Chondrocyte (in vitro differentiated cells): ENCODE results near the gene TCP11L2. TPM values are rescaled to one million over a fixed set of nuclear protein-coding genes. Genes with fewer than 3 reads are reported as not detected.

Source experiments
- DNase-seq: peaks from one replicate; pipeline ENCODE4 v3.0.0; 2021; ENCODE audit warnings: mixed read lengths, low spot score
- H3K27ac Mint-ChIP-seq: one replicate; pipeline ENCODE4 v1.8.0; 2021; ENCODE audit warnings: mild to moderate bottlenecking, moderate library complexity, mixed read lengths; ENCODE audit not compliant: unreplicated experiment
- H3K27me3 Mint-ChIP-seq: 2 replicates; pipeline ENCODE4 v1.8.0; 2021; ENCODE audit warnings: low read depth, mixed read lengths
- H3K36me3 Mint-ChIP-seq: 2 replicates; pipeline ENCODE4 v1.8.0; 2021; ENCODE audit warnings: low read depth, mixed read lengths
- H3K4me1 Mint-ChIP-seq: 2 replicates; pipeline ENCODE4 v1.8.0; 2021; ENCODE audit warnings: low read depth, mild to moderate bottlenecking, mixed read lengths
- H3K4me3 Mint-ChIP-seq: one replicate; pipeline ENCODE4 v1.8.0; 2021; ENCODE audit warnings: mild to moderate bottlenecking, moderate library complexity, mixed read lengths; ENCODE audit not compliant: unreplicated experiment
- H3K9me3 Mint-ChIP-seq: 2 replicates; pipeline ENCODE4 v1.8.0; 2021; ENCODE audit warnings: low read depth, mixed read lengths
- total RNA-seq: library from RNA; stranded (reverse); gene quantifications from 3 replicates; pipeline ENCODE4 v1.2.1, GENCODE V29; 2021
- TF ChIP-seq, protein P1 (sequence below): fragments of 200-600 bp; sonication (generic); IDR thresholded peaks from 2 replicates; pipeline ENCODE4 v1.5.0; 2021; ENCODE audit warnings: antibody characterized with exemption, mild to moderate bottlenecking, moderate library complexity

The TCP11L2 gene
- total RNA-seq, 1 donor from 2014 or later, result 31.2 TPM

DNA sequence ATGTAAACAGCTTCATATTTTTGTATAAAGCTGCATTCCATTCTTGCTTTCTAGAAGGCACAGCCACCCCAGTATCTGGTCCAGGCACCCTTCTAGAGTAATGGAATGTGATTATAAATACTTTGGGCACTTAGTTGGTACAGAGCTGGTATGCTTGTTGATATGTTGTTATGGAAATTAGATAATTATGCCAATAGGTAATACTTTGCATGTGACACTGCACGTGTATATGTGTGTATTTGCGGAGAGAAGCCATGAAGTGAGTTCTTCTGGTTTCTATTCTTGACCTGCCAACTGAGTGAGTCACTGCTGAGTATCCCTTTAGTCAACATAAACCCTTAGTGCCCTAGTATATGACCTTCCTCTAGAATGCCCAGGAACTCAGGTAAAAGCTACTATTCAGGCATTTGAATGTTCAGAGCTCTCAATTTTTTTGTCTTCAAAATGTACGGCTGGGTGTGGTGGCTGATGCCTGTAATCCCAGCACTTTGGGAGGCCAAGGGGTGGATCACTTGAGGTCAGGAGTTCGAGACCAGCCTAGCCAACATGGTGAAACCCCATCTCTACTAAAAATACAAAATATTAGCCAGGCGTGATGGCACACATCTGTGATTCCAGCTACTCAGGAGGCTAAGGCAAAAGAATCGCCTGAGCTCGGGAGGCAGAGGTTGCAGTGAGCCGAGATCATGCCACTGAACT is 6.2 kb upstream of the TCP11L2 start:
- Mint-ChIP-seq H3K9me3 (no peaks in the 10 kb centered on the region), H3K27ac (peak overlapping the region; percentile 59), H3K27me3 (no peaks in the 10 kb centered on the region), H3K4me1 (peaks cover 32% of the 10 kb centered on the region), H3K36me3 (no peaks in the 10 kb centered on the region), H3K4me3 (no peak overlapping the region)
- DNase-seq, result no peak
- TF ChIP-seq, protein P1, sequence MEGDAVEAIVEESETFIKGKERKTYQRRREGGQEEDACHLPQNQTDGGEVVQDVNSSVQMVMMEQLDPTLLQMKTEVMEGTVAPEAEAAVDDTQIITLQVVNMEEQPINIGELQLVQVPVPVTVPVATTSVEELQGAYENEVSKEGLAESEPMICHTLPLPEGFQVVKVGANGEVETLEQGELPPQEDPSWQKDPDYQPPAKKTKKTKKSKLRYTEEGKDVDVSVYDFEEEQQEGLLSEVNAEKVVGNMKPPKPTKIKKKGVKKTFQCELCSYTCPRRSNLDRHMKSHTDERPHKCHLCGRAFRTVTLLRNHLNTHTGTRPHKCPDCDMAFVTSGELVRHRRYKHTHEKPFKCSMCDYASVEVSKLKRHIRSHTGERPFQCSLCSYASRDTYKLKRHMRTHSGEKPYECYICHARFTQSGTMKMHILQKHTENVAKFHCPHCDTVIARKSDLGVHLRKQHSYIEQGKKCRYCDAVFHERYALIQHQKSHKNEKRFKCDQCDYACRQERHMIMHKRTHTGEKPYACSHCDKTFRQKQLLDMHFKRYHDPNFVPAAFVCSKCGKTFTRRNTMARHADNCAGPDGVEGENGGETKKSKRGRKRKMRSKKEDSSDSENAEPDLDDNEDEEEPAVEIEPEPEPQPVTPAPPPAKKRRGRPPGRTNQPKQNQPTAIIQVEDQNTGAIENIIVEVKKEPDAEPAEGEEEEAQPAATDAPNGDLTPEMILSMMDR, result no peak

DNA sequence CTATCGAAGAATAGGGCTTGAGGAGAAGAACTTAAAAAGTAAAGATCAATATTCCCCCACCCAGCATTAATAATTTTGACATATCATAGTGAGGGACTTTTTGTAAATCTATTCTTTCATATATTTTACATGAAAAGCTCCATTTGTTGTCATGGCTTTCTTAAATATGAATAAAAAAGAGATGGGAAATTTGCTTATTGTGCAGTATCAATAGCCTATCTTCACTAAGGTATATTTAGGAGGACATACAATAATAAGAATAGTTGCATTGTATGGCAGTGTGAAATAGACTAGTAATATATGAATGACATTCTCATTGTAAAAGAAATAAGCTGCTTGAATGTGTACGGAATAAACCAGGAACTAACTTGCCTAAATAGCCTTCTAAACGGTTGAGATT is 5.5 kb upstream of the TCP11L2 start:
- no peaks in the 10 kb centered on the region for H3K9me3 Mint-ChIP-seq
- no peaks in the 10 kb centered on the region for H3K36me3 Mint-ChIP-seq
- H3K27ac Mint-ChIP-seq, result no peak overlapping the region
- DNase-seq, result no peak
- H3K27me3 Mint-ChIP-seq, result no peaks in the 10 kb centered on the region
- TF ChIP-seq, protein P1, result no peak
- peaks cover 39% of the 10 kb centered on the region for H3K4me1 Mint-ChIP-seq
- no peak overlapping the region for H3K4me3 Mint-ChIP-seq

DNA sequence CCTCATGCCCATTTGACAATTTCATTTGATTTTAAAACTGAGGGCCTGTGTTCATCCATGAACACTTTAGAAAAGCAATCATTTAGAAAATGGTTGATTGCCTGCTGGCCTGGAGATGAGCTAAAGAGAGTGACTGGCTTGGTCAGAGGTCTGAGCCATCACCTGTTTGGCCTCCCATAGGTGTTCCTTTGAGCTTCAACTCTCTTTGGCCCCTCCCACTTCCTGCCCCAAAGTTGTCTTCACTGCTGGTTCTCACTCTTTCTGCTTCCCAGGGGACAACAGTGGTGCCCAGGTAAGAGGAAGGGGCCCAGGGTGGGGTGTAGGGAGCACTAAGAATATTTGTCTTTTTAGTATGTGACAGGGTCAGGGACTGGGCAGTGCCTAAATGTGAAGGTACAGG is 4.9 kb upstream of the TCP11L2 start:
- Mint-ChIP-seq H3K27me3 (no peaks in the 10 kb centered on the region), H3K9me3 (no peaks in the 10 kb centered on the region), H3K4me3 (no peak overlapping the region), H3K4me1 (peaks cover 39% of the 10 kb centered on the region), H3K36me3 (no peaks in the 10 kb centered on the region), H3K27ac (no peak overlapping the region)
- TF ChIP-seq, protein P1, result no peak
- DNase-seq, result no peak

DNA sequence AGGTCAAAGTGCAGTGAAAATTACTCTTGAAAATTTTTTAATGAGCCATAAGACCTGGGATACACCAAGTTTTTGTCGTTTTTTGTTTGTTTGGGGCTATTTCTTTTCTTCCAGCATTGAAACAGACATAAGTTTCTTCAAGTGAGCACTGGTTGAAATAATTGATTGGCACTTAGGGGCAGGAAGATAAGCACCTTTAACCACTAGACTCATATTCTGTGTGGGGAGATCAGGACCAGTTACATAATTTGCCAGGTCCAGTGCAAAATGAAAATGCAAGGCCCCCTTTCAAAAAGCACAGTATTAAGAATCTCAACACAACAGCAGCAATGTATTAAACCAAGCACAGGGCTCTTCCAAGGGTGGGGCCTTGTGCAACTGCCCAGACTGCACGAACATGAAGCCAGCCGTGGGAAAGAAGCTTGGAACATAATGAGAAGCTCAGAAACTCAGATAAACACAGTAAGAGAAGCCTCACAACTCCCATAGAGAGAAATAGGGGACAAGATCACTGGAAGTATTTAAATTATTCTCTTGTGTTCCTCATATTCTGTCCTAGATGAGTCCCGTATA is 3.2 kb upstream of the TCP11L2 start:
- H3K4me1 Mint-ChIP-seq, result peaks cover 48% of the 10 kb centered on the region
- no peak for DNase-seq
- no peaks in the 10 kb centered on the region for H3K9me3 Mint-ChIP-seq
- TF ChIP-seq, protein P1, result no peak
- H3K36me3 Mint-ChIP-seq, result no peaks in the 10 kb centered on the region
- H3K27me3 Mint-ChIP-seq, result no peaks in the 10 kb centered on the region
- H3K4me3 Mint-ChIP-seq, result no peak overlapping the region
- H3K27ac Mint-ChIP-seq, result peak overlapping the region; percentile 81

DNA sequence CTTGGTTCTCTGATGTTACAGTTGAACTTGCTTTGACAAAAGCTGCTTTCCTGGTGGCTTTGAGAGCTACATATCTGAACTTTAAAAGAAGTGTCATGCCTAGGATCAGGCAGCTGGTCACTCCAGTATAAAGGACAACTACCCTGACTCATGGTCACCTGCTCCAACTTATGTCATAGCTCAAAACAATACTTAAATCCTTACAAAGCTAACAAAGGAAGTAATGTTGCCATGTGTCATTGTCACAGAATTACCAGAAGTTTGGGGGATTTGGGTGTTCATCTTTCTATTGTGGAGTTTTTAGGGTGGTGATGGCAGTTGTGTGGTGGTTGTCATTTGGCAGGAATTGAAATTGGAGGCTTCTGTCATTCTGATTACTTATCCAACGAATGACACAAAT is 1.8 kb upstream of the TCP11L2 start:
- Mint-ChIP-seq H3K9me3 (no peaks in the 10 kb centered on the region), H3K27ac (peak overlapping the region; percentile 89), H3K4me1 (peaks cover 53% of the 10 kb centered on the region), H3K36me3 (no peaks in the 10 kb centered on the region), H3K27me3 (no peaks in the 10 kb centered on the region), H3K4me3 (no peak overlapping the region)
- no peak for DNase-seq
- TF ChIP-seq, protein P1, result no peak
